ENCODE results near the gene CEP76.

DNA sequence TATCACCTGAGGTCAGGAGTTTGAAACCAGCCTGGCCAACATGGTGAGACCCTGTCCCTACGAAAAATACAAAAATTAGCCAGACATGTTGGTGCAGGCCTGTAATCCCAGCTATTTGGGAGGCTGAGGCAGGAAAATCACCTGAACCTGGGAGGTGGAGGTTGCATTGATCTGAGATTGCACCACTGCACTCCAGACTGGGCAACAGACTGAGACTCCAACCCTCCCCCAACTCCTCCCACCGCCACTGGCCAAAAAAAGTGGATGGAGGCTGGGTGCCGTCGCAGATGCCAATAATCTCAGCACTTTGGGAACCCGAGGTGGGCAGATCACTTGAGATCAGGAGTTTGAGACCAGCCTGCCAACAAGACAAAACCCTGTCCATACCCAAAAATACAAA lies 34.5 kb downstream of the CEP76 start:
- TF ChIP-seq, protein P1, sequence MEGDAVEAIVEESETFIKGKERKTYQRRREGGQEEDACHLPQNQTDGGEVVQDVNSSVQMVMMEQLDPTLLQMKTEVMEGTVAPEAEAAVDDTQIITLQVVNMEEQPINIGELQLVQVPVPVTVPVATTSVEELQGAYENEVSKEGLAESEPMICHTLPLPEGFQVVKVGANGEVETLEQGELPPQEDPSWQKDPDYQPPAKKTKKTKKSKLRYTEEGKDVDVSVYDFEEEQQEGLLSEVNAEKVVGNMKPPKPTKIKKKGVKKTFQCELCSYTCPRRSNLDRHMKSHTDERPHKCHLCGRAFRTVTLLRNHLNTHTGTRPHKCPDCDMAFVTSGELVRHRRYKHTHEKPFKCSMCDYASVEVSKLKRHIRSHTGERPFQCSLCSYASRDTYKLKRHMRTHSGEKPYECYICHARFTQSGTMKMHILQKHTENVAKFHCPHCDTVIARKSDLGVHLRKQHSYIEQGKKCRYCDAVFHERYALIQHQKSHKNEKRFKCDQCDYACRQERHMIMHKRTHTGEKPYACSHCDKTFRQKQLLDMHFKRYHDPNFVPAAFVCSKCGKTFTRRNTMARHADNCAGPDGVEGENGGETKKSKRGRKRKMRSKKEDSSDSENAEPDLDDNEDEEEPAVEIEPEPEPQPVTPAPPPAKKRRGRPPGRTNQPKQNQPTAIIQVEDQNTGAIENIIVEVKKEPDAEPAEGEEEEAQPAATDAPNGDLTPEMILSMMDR (IDR thresholded peaks at IDR 0.05 in 4 of 5, conservative IDR thresholded peaks at IDR 0.05 in 1 of 5), result no peak
- TF ChIP-seq POLR2A (IDR thresholded peaks at IDR 0.05), result no peak
